GM23338 (cell line): ENCODE measurements around the gene HABP4. TPM values are rescaled to one million over a fixed set of nuclear protein-coding genes. Genes with fewer than 3 reads are reported as not detected.

Source experiments
- ATAC-seq: fragments of 200-7000 bp; cut with Tn5 transposase; 3 replicates; pipeline ENCODE4 v1.9.1; 2020
- DNase-seq: peaks from one replicate; pipeline ENCODE4 v3.0.0-alpha.2; 2015; ENCODE audit warnings: low spot score
- H2AFZ ChIP-seq: fragments of 200-600 bp; sonication (generic); 2 replicates; pipeline ENCODE4 v1.8.0; 2016; ENCODE audit warnings: antibody characterized with exemption, mild to moderate bottlenecking, moderate library complexity
- H3F3A ChIP-seq: fragments of 200-600 bp; sonication (generic); replicated peaks from 2 replicates; pipeline ENCODE4 v1.8.0; 2017; ENCODE audit warnings: antibody characterized with exemption, mixed run types, low read depth
- H3K27ac ChIP-seq: fragments of 200-600 bp; sonication (generic); 2 replicates; pipeline ENCODE4 v1.6.1; 2016; ENCODE audit warnings: low read depth
- H3K27me3 ChIP-seq: fragments of 200-600 bp; sonication (generic); 2 replicates; pipeline ENCODE4 v1.8.0; 2016; ENCODE audit warnings: mild to moderate bottlenecking, mixed run types, moderate library complexity; ENCODE audit not compliant: insufficient read depth
- H3K36me3 ChIP-seq: fragments of 200-600 bp; sonication (generic); 2 replicates; pipeline ENCODE4 v1.8.0; 2016; ENCODE audit warnings: mild to moderate bottlenecking; ENCODE audit not compliant: insufficient read depth
- H3K4me1 ChIP-seq: fragments of 200-600 bp; sonication (generic); 2 replicates; pipeline ENCODE4 v1.8.0; 2016; ENCODE audit warnings: mild to moderate bottlenecking, moderate library complexity; ENCODE audit not compliant: insufficient read depth
- H3K4me2 ChIP-seq: fragments of 200-600 bp; sonication (generic); 2 replicates; pipeline ENCODE4 v1.7.1; 2017; ENCODE audit warnings: mixed run types
- H3K4me3 ChIP-seq: fragments of 200-600 bp; sonication (generic); 2 replicates; pipeline ENCODE4 v1.6.1; 2016; ENCODE audit warnings: mixed run types
- H3K79me2 ChIP-seq: fragments of 200-600 bp; sonication (generic); replicated peaks from 2 replicates; pipeline ENCODE4 v1.8.0; 2017; ENCODE audit warnings: mild to moderate bottlenecking; ENCODE audit not compliant: insufficient read depth
- H3K9me2 ChIP-seq: fragments of 200-600 bp; sonication (generic); 2 replicates; pipeline ENCODE4 v1.8.0; 2017; ENCODE audit not compliant: insufficient read depth
- H4K20me1 ChIP-seq: fragments of 200-600 bp; sonication (generic); replicated peaks from 2 replicates; pipeline ENCODE4 v1.8.0; 2017; ENCODE audit warnings: mild to moderate bottlenecking; ENCODE audit not compliant: insufficient read depth
- H3K27ac Mint-ChIP-seq: 2 replicates; pipeline ENCODE4 v1.8.0; 2020; ENCODE audit warnings: inconsistent platforms, mild to moderate bottlenecking, moderate library complexity, mixed read lengths
- H3K27me3 Mint-ChIP-seq: 3 replicates; pipeline ENCODE4 v1.8.0; 2022; ENCODE audit warnings: low read depth, mild to moderate bottlenecking, moderate library complexity, mixed read lengths, inconsistent platforms; ENCODE audit not compliant: insufficient read depth, poor library complexity
- H3K36me3 Mint-ChIP-seq: 3 replicates; pipeline ENCODE4 v1.8.0; 2021; ENCODE audit warnings: low read depth, mild to moderate bottlenecking, inconsistent platforms, moderate library complexity, mixed read lengths
- H3K4me1 Mint-ChIP-seq: 3 replicates; pipeline ENCODE4 v1.8.0; 2020; ENCODE audit warnings: mild to moderate bottlenecking, inconsistent platforms, mixed read lengths
- H3K4me3 Mint-ChIP-seq: 3 replicates; pipeline ENCODE4 v1.8.0; 2021; ENCODE audit warnings: moderate library complexity, mild to moderate bottlenecking, inconsistent platforms, mixed read lengths
- H3K9me3 Mint-ChIP-seq: 3 replicates; pipeline ENCODE4 v1.8.0; 2020; ENCODE audit warnings: moderate library complexity, mild to moderate bottlenecking, inconsistent platforms, mixed read lengths
- CREB1 ChIP-seq: fragments of 250-450 bp; sonication (Bioruptor Pico); IDR thresholded peaks from 2 replicates; pipeline ENCODE4 v1.5.0; 2020; ENCODE audit warnings: low read depth, mild to moderate bottlenecking, moderate library complexity
- CTCF ChIP-seq, 2 experiments: fragments of 200-600 bp in 1 of 2; sonication (generic) in 1 of 2; conservative IDR thresholded peaks; 2 replicates each; pipeline versions ENCODE4 v1.5.1 to v1.6.1; 2016 to 2017; ENCODE audit warnings: antibody characterized with exemption in 2 of 2, low read depth in 2 of 2, mild to moderate bottlenecking in 2 of 2, moderate library complexity in 1 of 2
- ETS1 ChIP-seq: IDR thresholded peaks from 2 replicates; pipeline ENCODE4 v1.6.1; 2016; ENCODE audit warnings: antibody characterized with exemption
- EZH2 ChIP-seq: fragments of 200-600 bp; sonication (generic); IDR thresholded peaks from one replicate; pipeline ENCODE4 v1.8.0; 2017; ENCODE audit warnings: antibody characterized with exemption, mild to moderate bottlenecking, low read depth; ENCODE audit not compliant: unreplicated experiment
- EZH2phosphoT487 ChIP-seq: fragments of 200-600 bp; sonication (generic); IDR thresholded peaks from one replicate; pipeline ENCODE4 v1.8.1; 2018; ENCODE audit warnings: antibody characterized with exemption; ENCODE audit not compliant: unreplicated experiment
- JUNB ChIP-seq: IDR thresholded peaks from one replicate; pipeline ENCODE4 v1.6.1; 2016; ENCODE audit warnings: antibody characterized with exemption; ENCODE audit not compliant: unreplicated experiment
- NANOG ChIP-seq: IDR thresholded peaks from 2 replicates; pipeline ENCODE4 v1.6.1; 2016; ENCODE audit warnings: antibody characterized with exemption, borderline replicate concordance
- POLR2AphosphoS5 ChIP-seq: IDR thresholded peaks from 2 replicates; pipeline ENCODE4 v1.6.1; 2016; ENCODE audit warnings: antibody characterized with exemption, low read depth
- REST ChIP-seq: IDR thresholded peaks from one replicate; pipeline ENCODE4 v1.6.1; 2018; ENCODE audit warnings: antibody characterized with exemption; ENCODE audit not compliant: unreplicated experiment
- STAT1 ChIP-seq: IDR thresholded peaks from one replicate; pipeline ENCODE4 v1.6.1; 2016; ENCODE audit warnings: antibody characterized with exemption; ENCODE audit not compliant: unreplicated experiment
- ZNF114 ChIP-seq: fragments of 250-450 bp; sonication (Bioruptor Pico); IDR thresholded peaks from 2 replicates; pipeline ENCODE4 v1.5.0; 2020; ENCODE audit warnings: mild to moderate bottlenecking, moderate library complexity
- ZNF331 ChIP-seq: fragments of 250-450 bp; sonication (Bioruptor Pico); IDR thresholded peaks from 2 replicates; pipeline ENCODE4 v1.5.0; 2020; ENCODE audit warnings: low read depth, mild to moderate bottlenecking, moderate library complexity
- ZNF462 ChIP-seq: fragments of 250-450 bp; sonication (Bioruptor Pico); IDR thresholded peaks from 2 replicates; pipeline ENCODE4 v1.5.0; 2020; ENCODE audit warnings: mild to moderate bottlenecking, moderate library complexity
- polyA plus RNA-seq: library from polyadenylated mRNA; unstranded; fragments of >200 nt; fragmentation: Nextera tagmentation; extraction: Ambion mirVana; gene quantifications from 2 replicates; pipeline ENCODE4 v1.2.1, GENCODE V29; 2016
- total RNA-seq: library from RNA; depleted of rRNA; stranded (reverse); fragments of >200 nt; shearing (Covaris generic); gene quantifications from 2 replicates; pipeline ENCODE4 v1.2.3, GENCODE V29; 2014

Gene HABP4
- total and polyA plus RNA-seq, 2 experiments from 2014 or later = 8.8 to 9.9 TPM

- peaks cover 18% of the 10 kb centered on the region; the same call in 2 of the 3 replicates for H3K36me3 Mint-ChIP-seq
- no peaks in the 10 kb centered on the region for H3F3A ChIP-seq
- no peaks in the 10 kb centered on the region for H3K4me1 ChIP-seq
- no peaks in the 10 kb centered on the region for H4K20me1 ChIP-seq
- no peak overlapping the region for H3K4me3 ChIP-seq
- ATAC-seq = no peak
- no peaks in the 10 kb centered on the region for H3K27me3 Mint-ChIP-seq
- no peaks in the 10 kb centered on the region for H3K9me2 ChIP-seq
- no peak overlapping the region for H3K27ac Mint-ChIP-seq
- H3K36me3 ChIP-seq = no peaks in the 10 kb centered on the region
- H3K79me2 ChIP-seq = no peaks in the 10 kb centered on the region
- H3K9me3 Mint-ChIP-seq = no peaks in the 10 kb centered on the region
- no peaks in the 10 kb centered on the region for H3K27me3 ChIP-seq
- TF ChIP-seq ETS1 (no peak), EZH2 (no peak), ZNF462 (CRISPR knock-in tag) (no peak), ZNF114 (no peak), EZH2phosphoT487 (no peak), JUNB (no peak), CREB1 (CRISPR knock-in tag) (no peak), POLR2AphosphoS5 (no peak), STAT1 (no peak), NANOG (no peak), CTCF (conservative IDR thresholded peaks at IDR 0.05; ENCODE audit: low read depth in 2 of 2) (no peak), REST (no peak), ZNF331 (CRISPR knock-in tag) (no peak)
- H3K4me2 ChIP-seq = no peak overlapping the region
- no peak for DNase-seq
- no peak overlapping the region for H2AFZ ChIP-seq
- no peak overlapping the region for H3K4me3 Mint-ChIP-seq
- H3K27ac ChIP-seq = no peak overlapping the region
- H3K4me1 Mint-ChIP-seq = no peaks in the 10 kb centered on the region
Observed at GRCh38 chr9:96483733-96484390, 33.9 kb downstream of the HABP4 start.
